ENCODE results near the gene KIFBP. TPM values are rescaled to one million over a fixed set of nuclear protein-coding genes. Genes with fewer than 3 reads are reported as not detected.
A peak's percentile ranks its signal among the peaks of the same experiment; 100 is the strongest.
"Not testable (repeated sequence)": the region's sequence is repeated elsewhere in the genome, so short reads cannot be mapped to it uniquely, and the experiment has no call there.

The KIFBP gene, protein sequence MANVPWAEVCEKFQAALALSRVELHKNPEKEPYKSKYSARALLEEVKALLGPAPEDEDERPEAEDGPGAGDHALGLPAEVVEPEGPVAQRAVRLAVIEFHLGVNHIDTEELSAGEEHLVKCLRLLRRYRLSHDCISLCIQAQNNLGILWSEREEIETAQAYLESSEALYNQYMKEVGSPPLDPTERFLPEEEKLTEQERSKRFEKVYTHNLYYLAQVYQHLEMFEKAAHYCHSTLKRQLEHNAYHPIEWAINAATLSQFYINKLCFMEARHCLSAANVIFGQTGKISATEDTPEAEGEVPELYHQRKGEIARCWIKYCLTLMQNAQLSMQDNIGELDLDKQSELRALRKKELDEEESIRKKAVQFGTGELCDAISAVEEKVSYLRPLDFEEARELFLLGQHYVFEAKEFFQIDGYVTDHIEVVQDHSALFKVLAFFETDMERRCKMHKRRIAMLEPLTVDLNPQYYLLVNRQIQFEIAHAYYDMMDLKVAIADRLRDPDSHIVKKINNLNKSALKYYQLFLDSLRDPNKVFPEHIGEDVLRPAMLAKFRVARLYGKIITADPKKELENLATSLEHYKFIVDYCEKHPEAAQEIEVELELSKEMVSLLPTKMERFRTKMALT
- 10 to 100 TPM in 1 of 3 donors, 1 to 10 TPM in 2; 7.5 to 11.4 (median 9.3) TPM for total RNA-seq

DNA sequence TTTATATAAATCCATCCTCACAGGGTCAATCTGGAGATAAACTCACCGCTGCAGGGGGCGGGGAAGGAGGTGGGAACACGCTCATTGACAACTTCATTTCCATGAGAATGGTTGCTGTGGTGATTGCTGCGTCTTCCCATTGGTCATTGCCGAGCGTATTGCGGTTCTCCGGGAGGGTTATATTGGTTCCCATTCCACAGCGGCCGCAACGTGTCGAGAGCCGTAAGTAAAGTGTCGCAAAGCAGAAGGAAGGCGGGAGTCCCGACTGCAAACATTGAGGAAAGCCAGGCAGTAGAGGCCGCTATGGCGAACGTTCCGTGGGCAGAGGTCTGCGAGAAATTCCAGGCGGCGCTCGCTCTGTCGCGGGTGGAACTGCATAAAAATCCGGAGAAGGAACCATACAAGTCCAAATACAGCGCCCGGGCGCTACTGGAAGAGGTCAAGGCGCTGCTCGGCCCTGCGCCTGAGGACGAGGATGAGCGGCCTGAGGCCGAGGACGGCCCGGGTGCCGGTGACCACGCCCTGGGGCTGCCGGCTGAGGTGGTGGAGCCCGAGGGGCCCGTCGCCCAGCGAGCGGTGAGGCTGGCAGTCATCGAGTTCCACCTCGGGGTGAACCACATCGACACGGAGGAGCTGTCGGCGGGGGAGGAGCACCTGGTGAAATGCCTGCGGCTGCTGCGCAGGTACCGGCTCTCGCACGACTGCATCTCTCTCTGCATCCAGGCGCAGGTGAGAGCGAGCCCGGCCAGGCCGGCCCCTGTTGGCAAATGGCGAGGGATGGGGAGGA, at the start of gene KIFBP:
Gene KIFBP (plus strand): TSS at position 274 of the 787 bp plus-strand sequence. CDS start 30 bp downstream, at position 304.
- DNase-seq, result peak; percentile 68
- Mint-ChIP-seq H3K36me3 (ENCODE audit: insufficient read depth) (peaks cover 15% of the 10 kb centered on the region), H3K4me1 (ENCODE audit: low read depth) (peaks cover 55% of the 10 kb centered on the region), H3K4me3 (peak within 1 kb of the TSS; percentile 99), H3K9me3 (no peaks in the 10 kb centered on the region), H3K27me3 (ENCODE audit: low read depth) (no peaks in the 10 kb centered on the region)
- ATAC-seq, result peak; percentile 81 to 85

DNA sequence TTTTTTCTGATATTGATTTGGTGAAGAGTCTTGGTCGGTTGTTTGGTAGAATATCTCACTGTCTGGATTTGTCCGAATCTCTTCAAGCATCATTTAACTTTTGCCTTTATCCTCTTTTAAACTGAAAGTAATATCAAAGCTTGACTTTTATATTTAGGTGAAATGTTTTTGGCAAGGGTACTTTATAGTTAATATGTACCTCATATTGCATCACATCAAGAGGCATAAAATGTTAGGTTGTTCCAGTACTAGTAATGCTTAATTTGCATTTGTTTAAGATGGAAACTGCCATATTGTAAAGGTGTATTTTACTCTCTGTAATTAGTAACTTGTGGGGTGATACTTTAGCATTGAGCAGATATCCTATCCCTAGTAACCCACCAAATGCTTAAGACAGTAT, 49.7 kb upstream of the KIFBP start:
- Mint-ChIP-seq H3K27me3 (ENCODE audit: low read depth) (no peaks in the 10 kb centered on the region), H3K9me3 (no peaks in the 10 kb centered on the region), H3K36me3 (ENCODE audit: insufficient read depth) (peaks cover 30% of the 10 kb centered on the region), H3K4me1 (ENCODE audit: low read depth) (peaks cover 1% of the 10 kb centered on the region), H3K4me3 (no peak overlapping the region)
- DNase-seq (no peak), ATAC-seq (no peak)

DNA sequence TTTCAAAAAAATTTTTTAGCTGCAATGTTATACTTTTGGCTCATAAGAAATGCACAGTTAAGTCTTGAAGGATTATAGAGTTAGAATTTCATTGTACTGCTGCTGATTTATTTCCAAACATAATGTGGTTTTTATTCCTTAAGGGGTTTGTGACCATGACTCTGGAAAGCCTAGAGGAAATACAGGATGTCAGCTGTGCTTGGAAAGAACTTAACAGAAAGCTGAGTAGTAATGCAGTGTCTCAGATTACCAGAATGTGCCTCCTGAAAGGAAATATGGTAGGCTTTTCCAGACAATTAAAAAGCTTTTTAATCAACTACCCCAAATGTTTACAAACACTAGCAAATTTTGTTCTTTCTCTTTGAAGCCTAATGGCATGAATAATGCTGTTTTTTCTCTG, 47.7 kb upstream of the KIFBP start:
- peaks cover 25% of the 10 kb centered on the region for H3K36me3 Mint-ChIP-seq (ENCODE audit: insufficient read depth)
- not testable (repeated sequence) for ATAC-seq; H3K4me1 Mint-ChIP-seq (ENCODE audit: low read depth); H3K4me3 Mint-ChIP-seq; H3K27me3 Mint-ChIP-seq (ENCODE audit: low read depth); DNase-seq; H3K9me3 Mint-ChIP-seq

DNA sequence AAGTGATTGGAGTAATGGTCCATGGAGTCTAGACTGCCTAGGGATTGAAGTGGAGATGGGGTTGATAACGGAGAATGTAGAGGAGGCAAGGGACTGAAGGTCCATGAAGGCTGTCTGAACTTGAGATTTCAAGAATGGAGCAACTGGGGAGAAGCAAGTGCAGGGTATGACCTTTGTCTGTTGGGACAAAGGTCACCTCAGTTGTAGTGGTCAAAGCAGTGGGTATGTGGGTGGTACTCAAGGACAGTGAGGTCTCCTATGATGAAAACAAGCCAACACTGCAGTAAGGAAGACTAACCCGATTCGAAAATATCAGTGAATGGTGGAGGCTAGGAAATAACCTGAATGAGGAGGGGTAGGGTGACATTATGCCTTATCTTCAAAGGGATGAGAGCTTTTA, 38.0 kb upstream of the KIFBP start:
- Mint-ChIP-seq H3K4me1 (ENCODE audit: low read depth) (peaks cover 4% of the 10 kb centered on the region), H3K36me3 (ENCODE audit: insufficient read depth) (peaks cover 17% of the 10 kb centered on the region), H3K9me3 (no peaks in the 10 kb centered on the region), H3K4me3 (no peak overlapping the region), H3K27me3 (ENCODE audit: low read depth) (no peaks in the 10 kb centered on the region)
- ATAC-seq (no peak), DNase-seq (no peak)

DNA sequence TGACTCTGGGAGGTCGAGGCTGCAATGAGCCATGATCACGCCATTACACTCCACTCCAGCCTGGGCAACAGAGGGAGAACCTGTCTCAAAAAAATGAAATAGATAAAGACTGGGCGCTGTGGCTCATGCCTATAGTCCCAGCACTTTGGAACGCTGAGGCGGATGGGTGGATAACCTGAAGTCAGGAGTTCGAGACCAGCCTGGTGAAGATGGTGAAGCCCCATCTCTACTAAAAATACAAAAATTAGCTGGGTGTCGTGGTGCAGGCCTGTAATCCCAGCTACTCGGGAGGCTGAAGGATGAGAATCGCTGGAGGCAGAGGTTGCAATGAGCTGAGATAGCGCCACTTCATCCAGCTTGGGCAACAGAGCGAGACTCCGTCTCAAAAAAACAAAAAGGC, 33.7 kb upstream of the KIFBP start:
- ATAC-seq (no peak), DNase-seq (no peak)
- Mint-ChIP-seq H3K36me3 (ENCODE audit: insufficient read depth) (peaks cover 28% of the 10 kb centered on the region), H3K27me3 (ENCODE audit: low read depth) (no peaks in the 10 kb centered on the region), H3K4me1 (ENCODE audit: low read depth) (peaks cover 24% of the 10 kb centered on the region), H3K9me3 (no peaks in the 10 kb centered on the region), H3K4me3 (peak overlapping the region; percentile 67)

DNA sequence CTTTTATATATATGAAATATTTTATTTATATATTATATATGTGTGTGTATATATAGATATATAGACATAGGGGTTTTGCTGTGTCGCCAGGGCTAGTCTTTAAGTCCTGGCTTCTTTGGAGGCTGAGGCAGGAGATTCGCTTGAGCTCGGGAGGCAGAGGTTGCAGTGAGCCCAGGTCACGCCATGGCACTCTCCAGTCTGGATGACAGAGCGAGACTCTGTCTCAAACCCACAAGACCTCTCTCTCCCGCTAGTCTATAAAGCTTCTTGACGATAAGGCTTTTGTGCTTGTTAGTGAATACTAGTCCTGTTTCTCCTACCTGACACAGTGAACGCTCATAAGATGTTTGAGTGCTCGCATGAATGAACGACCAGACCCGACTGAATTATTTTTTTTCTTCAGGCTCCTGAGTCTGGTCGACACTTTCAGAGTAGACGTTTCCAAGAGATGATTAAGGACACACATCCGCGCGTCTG, 33.2 kb upstream of the KIFBP start:
- peak overlapping the region; percentile 100 for H3K4me3 Mint-ChIP-seq
- peaks cover 31% of the 10 kb centered on the region for H3K36me3 Mint-ChIP-seq (ENCODE audit: insufficient read depth)
- ATAC-seq (peak; percentile 25 to 34), DNase-seq (no peak)
- H3K4me1 Mint-ChIP-seq (ENCODE audit: low read depth), result peaks cover 27% of the 10 kb centered on the region
- H3K27me3 Mint-ChIP-seq (ENCODE audit: low read depth), result no peaks in the 10 kb centered on the region
- no peaks in the 10 kb centered on the region for H3K9me3 Mint-ChIP-seq

DNA sequence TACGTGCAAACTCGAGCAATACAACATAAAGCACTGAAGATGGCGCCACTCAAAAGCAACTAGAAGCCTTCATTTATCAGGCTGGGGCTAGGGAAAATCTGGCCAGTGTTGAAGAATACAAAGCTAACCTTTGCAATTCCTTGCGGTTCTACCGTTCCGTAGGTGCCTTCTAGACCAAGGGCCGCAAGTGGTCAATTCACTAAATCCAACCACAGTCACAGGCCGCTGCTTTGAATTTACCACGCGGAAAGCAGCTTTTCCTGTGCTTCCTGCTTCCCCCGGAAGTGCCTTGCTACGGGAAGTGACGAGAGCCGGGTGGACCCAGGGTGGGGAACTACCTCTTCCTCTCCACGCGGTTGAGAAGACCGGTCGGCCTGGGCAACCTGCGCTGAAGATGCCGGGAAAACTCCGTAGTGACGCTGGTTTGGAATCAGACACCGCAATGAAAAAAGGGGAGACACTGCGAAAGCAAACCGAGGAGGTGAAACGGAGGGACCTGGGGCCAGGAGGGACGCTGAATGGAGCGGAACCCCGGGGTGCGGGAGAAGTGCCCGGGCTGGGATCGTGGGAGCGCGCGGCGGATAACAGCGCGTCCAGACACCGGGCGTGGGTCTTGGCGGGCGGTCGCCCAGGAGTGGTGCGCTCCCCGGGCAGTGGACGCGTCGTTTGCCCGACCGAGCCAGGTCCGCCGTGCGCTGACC, 32.6 kb upstream of the KIFBP start, which contains the start of gene DDX21:
Gene DDX21 (plus strand): TSS at position 339 of the 701 bp plus-strand sequence. CDS start 56 bp downstream, at position 395.
- H3K9me3 Mint-ChIP-seq, result no peaks in the 10 kb centered on the region
- H3K4me1 Mint-ChIP-seq (ENCODE audit: low read depth), result peaks cover 27% of the 10 kb centered on the region
- no peaks in the 10 kb centered on the region for H3K27me3 Mint-ChIP-seq (ENCODE audit: low read depth)
- DNase-seq, result peak; percentile 85
- peak within 1 kb of the TSS; percentile 100 for H3K4me3 Mint-ChIP-seq
- peak; percentile 88 to 91 for ATAC-seq
- peaks cover 34% of the 10 kb centered on the region for H3K36me3 Mint-ChIP-seq (ENCODE audit: insufficient read depth)

DNA sequence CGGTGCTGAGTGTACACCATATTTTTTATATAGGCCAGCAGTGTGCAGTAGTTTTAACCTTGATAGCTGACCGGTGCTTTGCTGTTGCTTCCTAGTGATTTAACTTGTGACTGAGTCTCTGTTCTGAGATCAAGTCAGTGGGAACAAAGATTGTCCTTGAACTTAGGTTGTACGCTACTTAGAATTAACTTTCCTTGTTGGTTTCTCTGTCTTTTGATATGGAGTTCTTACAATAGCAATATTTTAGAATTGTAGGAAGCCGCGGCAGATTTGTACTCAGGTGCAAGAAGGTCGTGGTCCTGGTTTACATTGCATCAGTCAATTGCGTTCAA, 31.4 kb upstream of the KIFBP start:
- ATAC-seq (no peak), DNase-seq (no peak)
- Mint-ChIP-seq H3K9me3 (no peaks in the 10 kb centered on the region), H3K27me3 (ENCODE audit: low read depth) (no peaks in the 10 kb centered on the region), H3K4me3 (peak overlapping the region; percentile 100), H3K4me1 (ENCODE audit: low read depth) (peaks cover 36% of the 10 kb centered on the region), H3K36me3 (ENCODE audit: insufficient read depth) (peaks cover 43% of the 10 kb centered on the region)

DNA sequence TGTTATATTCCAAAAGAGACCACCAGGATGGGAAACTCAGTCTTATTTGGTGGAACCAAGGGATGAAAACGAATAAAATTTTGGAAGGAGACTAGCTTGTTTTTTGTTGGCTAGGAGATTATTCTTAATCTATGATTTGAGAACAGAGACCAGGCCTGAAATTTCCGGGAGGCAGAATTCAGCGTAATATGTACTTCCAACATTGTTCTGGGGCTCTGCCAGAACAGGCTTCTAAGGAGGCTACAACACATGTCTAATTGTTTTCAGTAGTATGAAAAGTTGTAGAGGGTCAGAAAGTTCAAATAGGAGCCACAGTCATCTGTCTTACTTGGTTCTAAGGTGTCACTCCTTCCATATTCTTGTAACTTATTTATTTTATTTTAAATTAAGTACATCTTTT, 30.9 kb upstream of the KIFBP start:
- ATAC-seq (no peak), DNase-seq (no peak)
- H3K27me3 Mint-ChIP-seq (ENCODE audit: low read depth), result no peaks in the 10 kb centered on the region
- no peaks in the 10 kb centered on the region for H3K9me3 Mint-ChIP-seq
- peaks cover 37% of the 10 kb centered on the region for H3K4me1 Mint-ChIP-seq (ENCODE audit: low read depth)
- peaks cover 47% of the 10 kb centered on the region for H3K36me3 Mint-ChIP-seq (ENCODE audit: insufficient read depth)
- peak overlapping the region; percentile 100 for H3K4me3 Mint-ChIP-seq

DNA sequence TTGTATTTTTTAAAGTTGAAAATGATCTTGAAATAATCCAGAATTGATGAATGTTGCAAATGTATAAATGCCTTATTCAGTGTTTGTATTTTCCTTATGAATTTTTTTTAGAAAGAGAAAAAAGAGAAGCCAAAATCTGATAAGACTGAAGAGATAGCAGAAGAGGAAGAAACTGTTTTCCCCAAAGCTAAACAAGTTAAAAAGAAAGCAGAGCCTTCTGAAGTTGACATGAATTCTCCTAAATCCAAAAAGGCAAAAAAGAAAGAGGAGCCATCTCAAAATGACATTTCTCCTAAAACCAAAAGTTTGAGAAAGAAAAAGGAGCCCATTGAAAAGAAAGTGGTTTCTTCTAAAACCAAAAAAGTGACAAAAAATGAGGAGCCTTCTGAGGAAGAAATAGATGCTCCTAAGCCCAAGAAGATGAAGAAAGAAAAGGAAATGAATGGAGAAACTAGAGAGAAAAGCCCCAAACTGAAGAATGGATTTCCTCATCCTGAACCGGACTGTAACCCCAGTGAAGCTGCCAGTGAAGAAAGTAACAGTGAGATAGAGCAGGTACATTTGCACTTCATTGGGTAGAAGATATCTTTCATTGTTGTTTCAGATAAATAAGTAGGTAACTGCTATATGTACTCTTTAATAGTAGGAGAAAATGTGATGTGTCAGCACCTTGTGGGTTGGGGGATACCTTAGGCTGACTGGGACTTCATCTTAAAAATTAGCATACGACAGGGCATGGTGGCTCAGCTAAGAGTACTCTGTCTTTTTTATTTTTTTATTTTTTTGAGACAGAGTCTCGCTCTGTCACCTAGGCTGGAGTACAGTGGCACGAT, 28.7 kb upstream of the KIFBP start:
- peaks cover 46% of the 10 kb centered on the region for H3K36me3 Mint-ChIP-seq (ENCODE audit: insufficient read depth)
- ATAC-seq (no peak), DNase-seq (no peak)
- H3K4me1 Mint-ChIP-seq (ENCODE audit: low read depth), result peaks cover 39% of the 10 kb centered on the region
- no peaks in the 10 kb centered on the region for H3K27me3 Mint-ChIP-seq (ENCODE audit: low read depth)
- H3K4me3 Mint-ChIP-seq, result peak overlapping the region; percentile 83
- H3K9me3 Mint-ChIP-seq, result no peaks in the 10 kb centered on the region

DNA sequence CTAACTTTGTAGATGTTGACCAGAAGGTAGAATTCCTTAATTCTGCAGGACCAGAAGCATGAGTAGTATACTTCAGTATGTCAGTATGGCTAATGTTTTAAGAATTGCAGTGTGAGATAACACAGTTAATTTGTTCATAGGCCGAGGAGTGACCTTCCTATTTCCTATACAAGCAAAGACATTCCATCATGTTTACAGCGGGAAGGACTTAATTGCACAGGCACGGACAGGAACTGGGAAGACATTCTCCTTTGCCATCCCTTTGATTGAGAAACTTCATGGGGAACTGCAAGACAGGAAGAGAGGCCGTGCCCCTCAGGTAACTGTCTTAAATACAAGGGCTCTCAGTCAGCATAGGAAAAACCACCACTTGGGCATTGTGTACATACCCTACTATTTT, 25.5 kb upstream of the KIFBP start:
- ATAC-seq (no peak), DNase-seq (no peak)
- peaks cover 50% of the 10 kb centered on the region for H3K36me3 Mint-ChIP-seq (ENCODE audit: insufficient read depth)
- no peaks in the 10 kb centered on the region for H3K9me3 Mint-ChIP-seq
- no peaks in the 10 kb centered on the region for H3K27me3 Mint-ChIP-seq (ENCODE audit: low read depth)
- peaks cover 32% of the 10 kb centered on the region for H3K4me1 Mint-ChIP-seq (ENCODE audit: low read depth)
- H3K4me3 Mint-ChIP-seq, result no peak overlapping the region

DNA sequence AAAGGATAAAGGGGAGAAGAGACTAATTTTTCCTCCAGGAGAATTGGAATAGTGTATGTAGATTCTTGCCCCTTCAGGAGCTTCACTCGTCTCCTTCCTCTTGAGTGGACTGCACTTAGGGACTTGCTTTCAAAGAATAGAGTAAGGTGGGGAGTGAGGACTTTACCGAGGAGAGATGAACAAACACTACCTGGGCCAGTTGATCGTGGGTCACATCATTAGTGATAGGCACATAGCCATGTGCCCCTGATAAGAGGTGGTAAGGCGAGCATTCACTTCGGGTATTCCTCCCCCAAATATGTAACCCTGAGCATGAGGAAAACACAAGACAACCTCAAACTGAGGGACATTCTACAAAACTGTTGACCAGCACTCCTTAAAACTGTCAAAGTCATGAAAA, 14.6 kb upstream of the KIFBP start:
- Mint-ChIP-seq H3K9me3 (no peaks in the 10 kb centered on the region), H3K36me3 (ENCODE audit: insufficient read depth) (peaks cover 56% of the 10 kb centered on the region), H3K4me1 (ENCODE audit: low read depth) (peaks cover 13% of the 10 kb centered on the region), H3K4me3 (no peak overlapping the region), H3K27me3 (ENCODE audit: low read depth) (no peaks in the 10 kb centered on the region)
- DNase-seq (no peak), ATAC-seq (no peak)

DNA sequence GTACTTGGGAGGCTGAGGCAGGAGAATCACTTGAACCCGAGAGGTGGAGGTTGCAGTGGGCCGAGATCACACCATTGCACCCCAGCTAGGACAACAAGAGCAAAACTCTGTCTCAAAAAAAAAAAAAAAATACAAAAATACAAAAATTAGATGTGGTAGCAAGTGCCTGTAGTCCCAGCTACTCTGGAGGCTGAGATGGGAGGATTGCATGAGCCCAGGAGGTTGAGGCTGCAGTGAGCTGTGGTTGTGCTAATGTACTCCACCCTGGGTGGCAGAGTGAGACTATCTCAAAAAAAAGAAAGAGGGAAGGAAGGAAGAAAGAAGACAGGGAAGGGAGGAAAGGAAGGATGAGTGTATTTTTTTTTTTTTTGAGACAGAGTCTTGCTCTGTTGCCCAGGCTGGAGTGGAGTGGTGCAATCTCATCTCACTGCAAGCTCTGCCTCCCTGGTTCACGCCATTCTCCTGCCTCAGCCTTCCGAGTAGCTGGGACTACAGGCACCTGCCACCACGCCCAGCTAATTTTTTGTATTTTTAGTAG, 12.6 kb upstream of the KIFBP start:
- H3K4me1 Mint-ChIP-seq (ENCODE audit: low read depth); DNase-seq; H3K4me3 Mint-ChIP-seq; H3K9me3 Mint-ChIP-seq; ATAC-seq; H3K27me3 Mint-ChIP-seq (ENCODE audit: low read depth): not testable (repeated sequence)
- H3K36me3 Mint-ChIP-seq (ENCODE audit: insufficient read depth), result peaks cover 54% of the 10 kb centered on the region

Measured in activated T-cell treated with anti-CD3 and anti-CD28 coated beads, Interleukin-2, amount 50 U/mL, for 4 hours (primary cell).